NT2/D1 (cell line): ENCODE measurements around the gene CPSF7.

ENCODE experiments used
- SUZ12 ChIP-seq: IDR thresholded peaks from 2 replicates; pipeline ENCODE4 v1.6.1; 2011; ENCODE audit not compliant: insufficient read length, insufficient read depth; ENCODE audit errors: extremely low read depth
- YY1 ChIP-seq: IDR thresholded peaks from 2 replicates; pipeline ENCODE4 v1.6.1; 2011; ENCODE audit not compliant: insufficient read length, insufficient read depth
- ZNF274 ChIP-seq: IDR thresholded peaks from 2 replicates; pipeline ENCODE4 v1.6.1; 2011; ENCODE audit warnings: mild to moderate bottlenecking, low read depth, low read length

GRCh38 chr11:61364012-61364675 lies 65.6 kb downstream of the CPSF7 start:
- no peak for TF ChIP-seq SUZ12
- no peak for TF ChIP-seq YY1
- TF ChIP-seq ZNF274: no peak
